8988T (cell line): ENCODE data around the gene ACTR10.

ENCODE experiments used
- DNase-seq: peaks from one replicate; pipeline ENCODE4 v3.0.0; 2011

ACTR10 gene

GRCh38 chr14:58282925-58283593 lies 83.1 kb downstream of the ACTR10 start:
- DNase-seq = no peak

- no peak for DNase-seq
Measured at GRCh38 chr14:58283730-58284129, 83.8 kb downstream of the ACTR10 start.

- no peak for DNase-seq
Measured at GRCh38 chr14:58285132-58285531, 85.2 kb downstream of the ACTR10 start.
